Erythroblast (primary cell): Measurements from ENCODE around the gene REG1B.

Experiments used
- DNase-seq, 2 experiments: peaks; one replicate each; lab custom pipeline; 2025; lab: John Stamatoyannopoulos, UW
- GATA1 ChIP-seq: IDR thresholded peaks from 2 replicates; pipeline ENCODE4 v1.6.1; 2011; ENCODE audit warnings: low read depth, mild to moderate bottlenecking, control low read depth, low read length, moderate library complexity
- POLR2A ChIP-seq: IDR thresholded peaks from 2 replicates; pipeline ENCODE4 v1.6.1; 2011; ENCODE audit warnings: mild to moderate bottlenecking, low read length

REG1B gene

GRCh38 chr2:79087785-79088364, at the start of gene REG1B:
Gene REG1B, minus strand, starts transcription at chr2:79087993. Its CDS starts 381 bp downstream, at chr2:79087612.
- no peak for TF ChIP-seq POLR2A
- no peak for TF ChIP-seq GATA1
- no peak for DNase-seq

GRCh38 chr2:79131687-79132086, 43.9 kb upstream of the REG1B start:
- TF ChIP-seq GATA1, result no peak
- TF ChIP-seq POLR2A, result no peak
- no peak for DNase-seq

GRCh38 chr2:79129804-79130203, 42.0 kb upstream of the REG1B start:
- no peak for DNase-seq

GRCh38 chr2:79129260-79129659, 41.5 kb upstream of the REG1B start:
- DNase-seq, result no peak
- no peak for TF ChIP-seq POLR2A
- TF ChIP-seq GATA1, result no peak

More at GRCh38 chr2:79129804-79130203, 42.0 kb upstream of the REG1B start:
- no peak for TF ChIP-seq POLR2A
- no peak for TF ChIP-seq GATA1

- TF ChIP-seq GATA1, result no peak
- TF ChIP-seq POLR2A, result no peak
- DNase-seq, result no peak
These were observed 40.6 kb upstream of the REG1B start for GRCh38 chr2:79128406-79128805.

GRCh38 chr2:79125721-79125985, 37.9 kb upstream of the REG1B start:
- TF ChIP-seq GATA1 (no peak), POLR2A (no peak)
- DNase-seq, result no peak

- no peak for TF ChIP-seq POLR2A
- no peak for TF ChIP-seq GATA1
- DNase-seq, result no peak
These were observed 37.3 kb upstream of the REG1B start for GRCh38 chr2:79124907-79125720.

- no peak for DNase-seq
- TF ChIP-seq GATA1 (no peak), POLR2A (no peak)
These were observed 34.9 kb upstream of the REG1B start for GRCh38 chr2:79122676-79123075.

- DNase-seq, result no peak
- TF ChIP-seq POLR2A, result no peak
- TF ChIP-seq GATA1, result no peak
These were observed 32.5 kb upstream of the REG1B start, which contains the start of gene REG1A for GRCh38 chr2:79120194-79120713. Gene REG1A, plus strand, starts transcription at chr2:79120488. Its CDS starts 374 bp downstream, at chr2:79120862.

GRCh38 chr2:79116997-79117928, 29.5 kb upstream of the REG1B start:
- TF ChIP-seq POLR2A, result no peak
- TF ChIP-seq GATA1, result no peak
- no peak for DNase-seq

GRCh38 chr2:79114797-79115494, 27.2 kb upstream of the REG1B start:
- DNase-seq, result no peak

GRCh38 chr2:79112269-79112668, 24.5 kb upstream of the REG1B start:
- DNase-seq, result no peak
- TF ChIP-seq POLR2A (no peak), GATA1 (no peak)

More at GRCh38 chr2:79114797-79115494, 27.2 kb upstream of the REG1B start:
- no peak for TF ChIP-seq GATA1
- TF ChIP-seq POLR2A, result no peak

- TF ChIP-seq POLR2A, result no peak
- no peak for TF ChIP-seq GATA1
- DNase-seq, result no peak
These were observed 17.5 kb upstream of the REG1B start for GRCh38 chr2:79105259-79105658.
